Mononuclear cell (primary cell): ENCODE results near the gene COQ8A. TPM values are rescaled to one million over a fixed set of nuclear protein-coding genes. Genes with fewer than 3 reads are reported as not detected.
A peak's percentile ranks its signal among the peaks of the same experiment; 100 is the strongest.
"Not testable (repeated sequence)": the region's sequence is repeated elsewhere in the genome, so short reads cannot be mapped to it uniquely, and the experiment has no call there.

Experiments
- H3K27me3 ChIP-seq: 2 replicates; pipeline ENCODE4 v1.6.0; 2011; ENCODE audit warnings: low read length, control low read depth; ENCODE audit not compliant: insufficient read depth
- H3K4me1 ChIP-seq: 2 replicates; pipeline ENCODE4 v1.5.1; 2011; ENCODE audit warnings: mild to moderate bottlenecking, low read length, control low read depth; ENCODE audit not compliant: insufficient read depth
- H3K4me3 ChIP-seq: 2 replicates; pipeline ENCODE4 v1.5.1; 2011; ENCODE audit warnings: mild to moderate bottlenecking, low read length, moderate library complexity
- H3K9me3 ChIP-seq: 2 replicates; pipeline ENCODE4 v1.5.1; 2011; ENCODE audit warnings: low read depth, mild to moderate bottlenecking, control low read depth, low read length
- total RNA-seq: library from RNA; depleted of rRNA; stranded (reverse); fragments of >200 nt; gene quantifications from one replicate; pipeline ENCODE4 v1.2.3, GENCODE V29; 2012

COQ8A gene
- total RNA-seq, 1 donor: 37.2 TPM

GRCh38 chr1:226908913-226909312, 31.2 kb upstream of the COQ8A start:
- no peaks in the 10 kb centered on the region for H3K9me3 ChIP-seq
- no peaks in the 10 kb centered on the region for H3K4me1 ChIP-seq
- H3K4me3 ChIP-seq: no peak overlapping the region
- no peaks in the 10 kb centered on the region for H3K27me3 ChIP-seq

GRCh38 chr1:226912587-226913176, 27.4 kb upstream of the COQ8A start:
- H3K27me3 ChIP-seq: no peaks in the 10 kb centered on the region
- H3K4me3 ChIP-seq: no peak overlapping the region
- no peaks in the 10 kb centered on the region for H3K4me1 ChIP-seq
- H3K9me3 ChIP-seq: no peaks in the 10 kb centered on the region

- Histone ChIP-seq H3K9me3 (no peaks in the 10 kb centered on the region), H3K4me1 (no peaks in the 10 kb centered on the region), H3K27me3 (no peaks in the 10 kb centered on the region), H3K4me3 (no peak overlapping the region)
Observed at GRCh38 chr1:226915672-226915995, 24.5 kb upstream of the COQ8A start.

- no peaks in the 10 kb centered on the region for H3K4me1 ChIP-seq
- no peaks in the 10 kb centered on the region for H3K27me3 ChIP-seq
- H3K4me3 ChIP-seq: no peak overlapping the region
- H3K9me3 ChIP-seq: no peaks in the 10 kb centered on the region
Observed at GRCh38 chr1:226916497-226916896, 23.6 kb upstream of the COQ8A start.

GRCh38 chr1:226919587-226919986, 20.5 kb upstream of the COQ8A start:
- no peaks in the 10 kb centered on the region for H3K9me3 ChIP-seq
- no peaks in the 10 kb centered on the region for H3K27me3 ChIP-seq
- H3K4me1 ChIP-seq: no peaks in the 10 kb centered on the region
- H3K4me3 ChIP-seq: no peak overlapping the region

- Histone ChIP-seq H3K27me3 (no peaks in the 10 kb centered on the region), H3K4me3 (no peak overlapping the region), H3K9me3 (no peaks in the 10 kb centered on the region), H3K4me1 (no peaks in the 10 kb centered on the region)
Observed at GRCh38 chr1:226919995-226920394, 20.1 kb upstream of the COQ8A start.

- H3K27me3 ChIP-seq: no peaks in the 10 kb centered on the region
- no peaks in the 10 kb centered on the region for H3K9me3 ChIP-seq
- no peaks in the 10 kb centered on the region for H3K4me1 ChIP-seq
- H3K4me3 ChIP-seq: no peak overlapping the region
Observed at GRCh38 chr1:226920446-226920894, 19.6 kb upstream of the COQ8A start.

- Histone ChIP-seq H3K4me3 (no peak overlapping the region), H3K9me3 (no peaks in the 10 kb centered on the region), H3K27me3 (no peaks in the 10 kb centered on the region), H3K4me1 (no peaks in the 10 kb centered on the region)
Observed at GRCh38 chr1:226921504-226921903, 18.6 kb upstream of the COQ8A start.

GRCh38 chr1:226929260-226930111, 10.6 kb upstream of the COQ8A start:
- not testable (repeated sequence) for H3K4me1 ChIP-seq, H3K9me3 ChIP-seq, H3K4me3 ChIP-seq, H3K27me3 ChIP-seq

GRCh38 chr1:226934483-226935237, 5.4 kb upstream of the COQ8A start:
- Histone ChIP-seq H3K27me3 (no peaks in the 10 kb centered on the region), H3K4me3 (no peak overlapping the region), H3K4me1 (peaks cover 15% of the 10 kb centered on the region), H3K9me3 (peaks cover 20% of the 10 kb centered on the region)

- Histone ChIP-seq H3K4me3 (no peak overlapping the region), H3K27me3 (no peaks in the 10 kb centered on the region), H3K4me1 (peaks cover 44% of the 10 kb centered on the region), H3K9me3 (peaks cover 20% of the 10 kb centered on the region)
Observed at GRCh38 chr1:226937940-226938725, 2.0 kb upstream of the COQ8A start.

GRCh38 chr1:226938903-226939437, 1.1 kb upstream of the COQ8A start:
- H3K4me3 ChIP-seq: peak overlapping the region; percentile 61
- H3K9me3 ChIP-seq: peaks cover 17% of the 10 kb centered on the region
- peaks cover 47% of the 10 kb centered on the region for H3K4me1 ChIP-seq
- H3K27me3 ChIP-seq: no peaks in the 10 kb centered on the region

GRCh38 chr1:226939438-226940028, 561 bp upstream of the COQ8A start:
- Histone ChIP-seq H3K9me3 (peaks cover 11% of the 10 kb centered on the region), H3K27me3 (no peaks in the 10 kb centered on the region), H3K4me1 (peaks cover 47% of the 10 kb centered on the region), H3K4me3 (peak overlapping the region; percentile 61)

GRCh38 chr1:226940806-226941067, 643 bp downstream of the COQ8A start:
- no peaks in the 10 kb centered on the region for H3K9me3 ChIP-seq
- H3K4me1 ChIP-seq: peaks cover 47% of the 10 kb centered on the region
- no peaks in the 10 kb centered on the region for H3K27me3 ChIP-seq
- H3K4me3 ChIP-seq: peak overlapping the region; percentile 61
